Loucy (cell line): ENCODE results near the gene PWP1.
A peak's percentile ranks its signal among the peaks of the same experiment; 100 is the strongest.

Experiments
- H2AFZ ChIP-seq: fragments of 200-600 bp; sonication (generic); 2 replicates; pipeline ENCODE4 v1.6.0; 2016; ENCODE audit warnings: antibody characterized with exemption, mild to moderate bottlenecking, low read length, moderate library complexity
- H3F3A ChIP-seq: fragments of 200-600 bp; 2 replicates; pipeline ENCODE4 v1.6.0; 2016; ENCODE audit warnings: antibody characterized with exemption, low read depth, mild to moderate bottlenecking
- H3K27me3 ChIP-seq: fragments of 200-600 bp; sonication (generic); 2 replicates; pipeline ENCODE4 v1.6.1; 2014; ENCODE audit warnings: low read length, mild to moderate bottlenecking; ENCODE audit not compliant: insufficient read depth, poor library complexity, severe bottlenecking
- H3K36me3 ChIP-seq: fragments of 200-600 bp; sonication (generic); 2 replicates; pipeline ENCODE4 v1.6.1; 2016; ENCODE audit warnings: low read length; ENCODE audit not compliant: insufficient read depth
- H3K4me1 ChIP-seq: fragments of 200-600 bp; sonication (generic); 2 replicates; pipeline ENCODE4 v1.5.1; 2014; ENCODE audit warnings: low read length, mild to moderate bottlenecking; ENCODE audit not compliant: insufficient read depth, poor library complexity, severe bottlenecking
- H3K4me2 ChIP-seq: fragments of 200-600 bp; sonication (generic); 2 replicates; pipeline ENCODE4 v1.6.0; 2014; ENCODE audit warnings: antibody characterized with exemption, low read length, low read depth, mild to moderate bottlenecking; ENCODE audit not compliant: poor library complexity, severe bottlenecking
- H3K4me3 ChIP-seq: fragments of 200-600 bp; sonication (generic); 2 replicates; pipeline ENCODE4 v1.5.1; 2014; ENCODE audit warnings: low read length, mild to moderate bottlenecking, mixed read lengths; ENCODE audit not compliant: poor library complexity, severe bottlenecking
- H3K79me2 ChIP-seq: fragments of 200-600 bp; sonication (generic); 2 replicates; pipeline ENCODE4 v1.6.1; 2014; ENCODE audit warnings: low read length; ENCODE audit not compliant: insufficient read depth
- H3K9ac ChIP-seq: fragments of 200-600 bp; sonication (generic); 2 replicates; pipeline ENCODE4 v1.6.0; 2014; ENCODE audit warnings: mild to moderate bottlenecking, low read depth, low read length, moderate library complexity; ENCODE audit not compliant: poor library complexity, severe bottlenecking
- H3K9me2 ChIP-seq: fragments of 200-600 bp; sonication (generic); replicated peaks from 2 replicates; pipeline ENCODE4 v1.6.1; 2016; ENCODE audit warnings: low read depth, low read length, mixed read lengths
- H3K9me3 ChIP-seq: fragments of 200-600 bp; sonication (generic); 2 replicates; pipeline ENCODE4 v1.6.1; 2014; ENCODE audit warnings: mild to moderate bottlenecking, antibody characterized with exemption, low read length, low read depth; ENCODE audit not compliant: insufficient read depth
- H4K20me1 ChIP-seq: fragments of 200-600 bp; sonication (generic); 2 replicates; pipeline ENCODE4 v1.6.0; 2014; ENCODE audit warnings: antibody characterized with exemption, low read length, mild to moderate bottlenecking; ENCODE audit not compliant: insufficient read depth, poor library complexity, severe bottlenecking
- CTCF ChIP-seq: fragments of 200-600 bp; sonication (generic); conservative IDR thresholded peaks from 2 replicates; pipeline ENCODE4 v1.5.1; 2014; ENCODE audit warnings: mild to moderate bottlenecking, antibody characterized with exemption, low read length
- EZH2phosphoT487 ChIP-seq: fragments of 200-600 bp; IDR thresholded peaks from 2 replicates; pipeline ENCODE4 v1.6.1; 2018; ENCODE audit warnings: antibody characterized with exemption, mild to moderate bottlenecking, moderate library complexity, borderline replicate concordance

The PWP1 gene

DNA sequence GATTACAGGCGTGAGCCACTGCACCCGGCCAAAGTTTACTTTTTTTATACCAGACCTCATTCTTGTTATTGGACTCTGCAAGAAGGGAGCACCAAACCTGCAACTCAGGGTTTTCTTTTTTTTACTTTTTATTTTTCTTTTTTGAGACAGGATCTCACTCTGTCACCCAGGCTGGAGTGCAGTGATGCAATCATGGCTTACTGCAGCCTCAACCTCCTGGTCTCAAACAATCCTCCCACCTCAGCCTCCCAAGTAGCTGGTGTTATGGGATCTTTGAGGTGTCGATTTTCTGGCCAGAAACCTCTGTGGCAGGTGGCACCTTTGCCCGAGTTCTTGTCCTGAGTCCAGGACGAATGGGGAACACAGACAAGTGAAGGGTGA, 4.2 kb upstream of the PWP1 start:
- Histone ChIP-seq H3F3A (no peaks in the 10 kb centered on the region), H3K4me2 (no peak overlapping the region)

DNA sequence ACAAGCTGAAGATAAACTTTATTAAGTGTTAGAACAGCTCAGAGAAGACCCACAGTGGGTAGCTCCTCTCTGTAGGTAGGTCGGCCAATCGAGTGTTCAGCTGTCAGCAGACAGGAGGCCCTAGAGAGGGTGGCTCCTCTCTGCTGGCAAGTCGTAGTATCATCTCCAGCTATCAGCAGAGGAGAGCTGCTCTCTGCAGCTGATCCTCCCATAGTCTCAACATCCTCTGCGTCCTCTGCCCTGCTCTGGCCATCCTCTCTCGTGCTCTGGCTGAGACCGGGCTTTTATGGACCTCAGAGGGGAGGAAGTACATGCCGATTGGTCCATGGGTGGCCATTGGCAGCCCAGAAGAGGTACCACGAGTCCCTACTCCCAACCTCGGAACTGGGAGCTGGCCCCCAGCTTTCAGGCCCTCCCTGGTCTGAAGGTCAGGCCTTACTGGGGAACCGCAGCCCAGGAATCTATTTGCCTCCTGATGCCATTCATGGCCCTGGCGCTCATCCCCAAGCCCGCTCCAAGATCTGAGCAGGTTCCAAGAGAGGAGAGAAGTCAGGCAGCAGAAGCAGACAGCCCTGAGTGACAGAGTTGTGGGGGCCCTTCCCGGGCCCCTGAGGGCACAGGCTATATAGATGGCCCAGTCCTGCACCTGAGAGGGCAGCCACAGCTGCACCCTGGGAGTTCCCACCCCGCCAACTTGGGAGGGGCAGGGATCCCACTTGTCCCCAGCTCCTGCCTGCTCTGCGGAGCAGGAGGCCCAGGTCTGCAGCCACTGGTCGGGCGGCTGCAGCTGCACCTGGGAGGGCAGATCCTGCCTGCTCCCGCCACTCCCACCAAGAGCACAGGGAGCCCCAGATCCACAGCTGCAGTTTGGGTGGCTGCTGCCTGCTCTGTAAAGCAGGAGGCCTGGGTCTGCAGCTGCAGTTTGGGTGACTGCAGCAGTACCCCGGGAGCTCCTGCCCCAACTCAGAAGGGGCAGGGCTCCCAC, 3.5 kb upstream of the PWP1 start:
- Histone ChIP-seq H3K9ac (no peak overlapping the region), H3K27me3 (no peaks in the 10 kb centered on the region), H3K9me3 (no peaks in the 10 kb centered on the region), H3K79me2 (peaks cover 14% of the 10 kb centered on the region), H3K9me2 (no peaks in the 10 kb centered on the region), H3F3A (no peaks in the 10 kb centered on the region), H3K36me3 (no peaks in the 10 kb centered on the region), H3K4me3 (no peak overlapping the region), H3K4me2 (no peak overlapping the region), H4K20me1 (no peaks in the 10 kb centered on the region), H2AFZ (no peak overlapping the region), H3K4me1 (peaks cover 12% of the 10 kb centered on the region)
- TF ChIP-seq EZH2phosphoT487: no peak
- TF ChIP-seq CTCF: no peak

More for the DNA sequence above, 4.2 kb upstream of the PWP1 start:
- Histone ChIP-seq H2AFZ (no peak overlapping the region), H3K36me3 (no peaks in the 10 kb centered on the region), H3K4me1 (peaks cover 8% of the 10 kb centered on the region), H3K9ac (no peak overlapping the region), H3K9me2 (no peaks in the 10 kb centered on the region), H3K27me3 (no peaks in the 10 kb centered on the region), H4K20me1 (no peaks in the 10 kb centered on the region), H3K4me3 (no peak overlapping the region), H3K9me3 (no peaks in the 10 kb centered on the region), H3K79me2 (peaks cover 8% of the 10 kb centered on the region)
- TF ChIP-seq EZH2phosphoT487 (no peak), CTCF (no peak)

- H3F3A ChIP-seq: no peaks in the 10 kb centered on the region
- H2AFZ ChIP-seq: no peak overlapping the region
- peaks cover 10% of the 10 kb centered on the region; the same call in 1 of the 2 replicates for H3K36me3 ChIP-seq
- TF ChIP-seq CTCF: no peak
- no peak for TF ChIP-seq EZH2phosphoT487
- peaks cover 15% of the 10 kb centered on the region for H3K4me1 ChIP-seq
- peak overlapping the region; percentile 88 for H3K4me3 ChIP-seq
- H3K9me3 ChIP-seq: no peaks in the 10 kb centered on the region
- no peaks in the 10 kb centered on the region for H4K20me1 ChIP-seq
- peak overlapping the region; percentile 82 for H3K9ac ChIP-seq
- no peaks in the 10 kb centered on the region for H3K27me3 ChIP-seq
- H3K9me2 ChIP-seq: no peaks in the 10 kb centered on the region
- peak overlapping the region; percentile 88 for H3K4me2 ChIP-seq
- peaks cover 33% of the 10 kb centered on the region for H3K79me2 ChIP-seq
These were observed 1.4 kb upstream of the PWP1 start for GRCh38 chr12:107684029-107684795.
